ENCODE measurements around the gene OR11H6.
"Not testable (repeated sequence)": the region's sequence is repeated elsewhere in the genome, so short reads cannot be mapped to it uniquely, and the experiment has no call there.

The OR11H6 gene, protein sequence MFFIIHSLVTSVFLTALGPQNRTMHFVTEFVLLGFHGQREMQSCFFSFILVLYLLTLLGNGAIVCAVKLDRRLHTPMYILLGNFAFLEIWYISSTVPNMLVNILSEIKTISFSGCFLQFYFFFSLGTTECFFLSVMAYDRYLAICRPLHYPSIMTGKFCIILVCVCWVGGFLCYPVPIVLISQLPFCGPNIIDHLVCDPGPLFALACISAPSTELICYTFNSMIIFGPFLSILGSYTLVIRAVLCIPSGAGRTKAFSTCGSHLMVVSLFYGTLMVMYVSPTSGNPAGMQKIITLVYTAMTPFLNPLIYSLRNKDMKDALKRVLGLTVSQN

DNA sequence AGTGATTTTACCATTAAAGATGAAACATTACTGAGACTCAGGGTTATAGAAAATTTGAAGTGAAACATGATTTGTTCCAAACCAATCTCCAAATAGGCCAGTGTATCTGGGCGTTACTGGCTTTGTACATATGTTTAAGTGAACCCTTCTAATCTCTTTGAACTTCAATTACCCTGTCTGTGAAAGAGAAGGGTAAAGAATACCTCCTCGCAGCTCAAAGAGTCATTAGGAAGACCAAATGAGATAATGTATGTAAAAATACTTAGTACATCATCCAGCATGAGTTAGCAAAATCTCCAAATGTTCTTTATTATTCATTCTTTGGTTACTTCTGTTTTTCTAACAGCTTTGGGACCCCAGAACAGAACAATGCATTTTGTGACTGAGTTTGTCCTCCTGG lies at the start of gene OR11H6:
Gene OR11H6, plus strand, starts transcription at position 301 of the 400 bp plus-strand sequence. Its CDS starts 0 bp downstream, at position 301.
- TF ChIP-seq CTCF (IDR thresholded peaks at IDR 0.05; ENCODE audit: extremely low read depth, missing control alignments) = no peak
- no peak for DNase-seq (ENCODE audit: low spot score)

- not testable (repeated sequence) for DNase-seq (ENCODE audit: low spot score)
These were observed 49.3 kb upstream of the OR11H6 start for GRCh38 chr14:20174205-20174604.

DNA sequence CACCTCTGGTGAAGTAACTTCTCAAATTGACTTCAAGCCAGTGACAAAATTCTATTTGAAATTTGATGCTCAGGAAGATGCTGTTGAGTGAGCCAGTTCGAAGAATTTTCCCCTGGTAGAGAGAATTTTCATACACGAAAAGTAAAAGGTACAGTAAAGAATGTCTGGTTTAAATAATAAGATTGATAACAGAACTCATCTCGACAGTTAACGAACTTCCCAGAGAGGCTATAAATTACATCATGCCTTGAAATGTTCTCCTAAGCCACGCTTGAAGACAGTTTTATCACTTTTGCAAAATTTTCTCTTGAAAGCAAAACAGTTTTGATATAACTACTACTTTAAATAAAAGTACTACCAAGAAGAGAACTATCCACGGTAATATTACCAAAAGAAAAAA lies 47.2 kb upstream of the OR11H6 start:
- TF ChIP-seq CTCF (IDR thresholded peaks at IDR 0.05; ENCODE audit: extremely low read depth, missing control alignments) = no peak
- DNase-seq (ENCODE audit: low spot score) = no peak

GRCh38 chr14:20177433-20177974 lies 46.0 kb upstream of the OR11H6 start:
- TF ChIP-seq CTCF (IDR thresholded peaks at IDR 0.05; ENCODE audit: extremely low read depth, missing control alignments) = no peak
- DNase-seq (ENCODE audit: low spot score) = no peak

DNA sequence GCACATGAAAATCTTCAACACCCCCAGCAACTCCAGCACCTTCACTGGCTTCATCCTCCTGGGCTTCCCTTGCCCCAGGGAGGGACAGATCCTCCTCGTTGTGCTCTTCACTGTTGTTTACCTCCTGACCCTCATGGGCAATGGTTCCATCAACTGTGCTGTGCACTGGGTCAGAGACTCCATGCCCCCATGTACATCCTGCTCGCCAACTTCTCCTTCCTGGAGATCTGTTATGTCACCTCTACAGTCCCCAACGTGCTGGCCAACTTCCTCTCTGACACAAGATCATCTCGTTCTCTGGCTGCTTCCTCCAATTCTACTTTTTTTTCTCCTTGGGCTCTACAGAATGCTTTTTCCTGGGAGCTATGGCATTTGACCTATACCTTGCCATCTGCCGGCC lies 44.3 kb upstream of the OR11H6 start:
- TF ChIP-seq CTCF (IDR thresholded peaks at IDR 0.05; ENCODE audit: extremely low read depth, missing control alignments) = no peak
- no peak for DNase-seq (ENCODE audit: low spot score)

GRCh38 chr14:20179880-20180279 lies 43.6 kb upstream of the OR11H6 start:
- no peak for DNase-seq (ENCODE audit: low spot score)
- TF ChIP-seq CTCF (IDR thresholded peaks at IDR 0.05; ENCODE audit: extremely low read depth, missing control alignments) = no peak

DNA sequence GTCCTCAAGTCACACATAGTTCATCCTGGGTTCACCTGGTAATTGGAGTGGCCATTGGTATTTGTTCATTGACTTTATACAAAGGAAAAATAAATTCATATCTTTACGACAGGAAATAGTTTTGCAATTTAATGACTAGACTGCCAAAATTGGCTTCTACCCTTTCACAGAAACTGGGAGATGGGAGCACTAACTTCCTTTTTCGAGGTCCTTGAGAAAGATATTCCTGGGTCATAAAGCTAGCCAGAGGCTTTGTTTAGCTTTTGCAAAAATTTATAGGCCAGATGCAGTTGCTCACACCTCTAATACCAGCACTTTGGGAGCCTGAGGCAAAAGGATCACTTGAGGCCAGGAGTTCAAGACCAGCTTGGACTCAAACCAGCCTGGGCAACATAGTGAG lies 43.0 kb upstream of the OR11H6 start:
- TF ChIP-seq CTCF (IDR thresholded peaks at IDR 0.05; ENCODE audit: extremely low read depth, missing control alignments) = no peak
- DNase-seq (ENCODE audit: low spot score) = no peak

DNA sequence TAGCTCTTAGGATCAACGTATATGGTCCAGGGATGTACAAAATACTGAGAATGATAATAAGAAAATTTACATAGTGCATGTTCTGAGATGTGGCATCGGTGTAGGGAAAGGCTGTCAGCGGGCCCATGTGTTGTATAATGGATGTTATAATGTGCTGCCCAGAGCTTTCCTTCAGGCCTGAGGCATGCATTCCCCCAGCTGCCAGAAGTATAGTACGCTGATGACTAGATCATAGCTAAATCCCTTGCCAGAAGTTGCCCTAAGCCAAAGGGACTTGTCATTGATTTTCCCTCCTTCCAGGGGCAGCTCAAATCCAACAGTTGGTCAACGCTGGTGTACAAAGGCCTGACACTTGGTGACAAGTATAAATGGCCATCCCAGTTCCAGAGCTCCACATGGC lies 39.3 kb upstream of the OR11H6 start:
- TF ChIP-seq CTCF (IDR thresholded peaks at IDR 0.05; ENCODE audit: extremely low read depth, missing control alignments) = no peak
- DNase-seq (ENCODE audit: low spot score) = no peak

Measured in GM20000 (cell line).